K562 (cell line): ENCODE measurements around the gene PRCD. TPM values are rescaled to one million over a fixed set of nuclear protein-coding genes. Genes with fewer than 3 reads are reported as not detected.

Source experiments
- CEBPG ChIP-seq, 3 experiments: fragments of 200-800 bp in 1 of 3; sonication (Bioruptor generic) in 1 of 3; sonication (generic) in 1 of 3; formaldehyde crosslinking in 1 of 3; IDR thresholded peaks in 2 of 3; conservative IDR thresholded peaks in 1 of 3; 2 replicates each; pipeline versions ENCODE4 v1.6.1 to v1.8.0; 2016 to 2022; ENCODE audit warnings: missing compliant biosample characterization in 2 of 3, missing genetic modification characterization in 2 of 3, mild to moderate bottlenecking in 1 of 3, missing genetic modification reagents in 1 of 3
- CHAMP1 ChIP-seq: fragments of 450-650 bp; IDR thresholded peaks from 2 replicates; pipeline ENCODE4 v1.6.1; 2016; ENCODE audit warnings: mild to moderate bottlenecking
- CHD1 ChIP-seq: fragments of 200-600 bp; sonication (generic); IDR thresholded peaks from one replicate; pipeline ENCODE4 v1.6.1; 2012; ENCODE audit warnings: mild to moderate bottlenecking, moderate library complexity, low read length, inconsistent platforms
- E4F1 ChIP-seq: fragments of 250-450 bp; sonication (Bioruptor Pico); IDR thresholded peaks from 2 replicates; pipeline ENCODE4 v1.5.0; 2021; ENCODE audit warnings: mild to moderate bottlenecking, borderline replicate concordance
- EP400 ChIP-seq: fragments of 450-650 bp; IDR thresholded peaks from 2 replicates; pipeline ENCODE4 v1.6.1; 2017; ENCODE audit warnings: antibody characterized with exemption, mild to moderate bottlenecking, moderate library complexity
- HES1 ChIP-seq: fragments of 450-650 bp; IDR thresholded peaks from 2 replicates; pipeline ENCODE4 v1.6.1; 2016; ENCODE audit warnings: low read depth, mild to moderate bottlenecking, moderate library complexity
- KDM2B ChIP-seq: fragments of 250-450 bp; sonication (Bioruptor Pico); IDR thresholded peaks from 2 replicates; pipeline ENCODE4 v1.8.0; 2021; ENCODE audit warnings: mild to moderate bottlenecking, moderate library complexity
- MLX ChIP-seq, 2 experiments: fragments of 450-650 bp in 1 of 2; sonication (generic) in 1 of 2; formaldehyde crosslinking; conservative IDR thresholded peaks; 2 replicates each; pipeline versions ENCODE4 v1.4.0 to v1.8.1; 2020 to 2022; ENCODE audit warnings: mild to moderate bottlenecking in 1 of 2, missing genetic modification reagents in 1 of 2
- SIRT6 ChIP-seq: IDR thresholded peaks from one replicate; pipeline ENCODE4 v1.6.1; 2012; ENCODE audit warnings: low read depth, mild to moderate bottlenecking, control low read depth, inconsistent platforms, low read length, moderate library complexity
- SMARCA5 ChIP-seq: fragments of 450-650 bp; IDR thresholded peaks from 2 replicates; pipeline ENCODE4 v1.6.1; 2016
- SRF ChIP-seq, 2 experiments: fragments of 250-450, 450-650 bp in 1 of 2; sonication (Bioruptor Pico) in 1 of 2; sonication (generic) in 1 of 2; formaldehyde crosslinking; IDR thresholded peaks; 2 replicates each; pipeline versions ENCODE4 v1.5.0 to v1.5.1; 2020 to 2022; ENCODE audit warnings: mild to moderate bottlenecking in 1 of 2, missing genetic modification reagents in 1 of 2
- TBL1XR1 ChIP-seq, 2 experiments: IDR thresholded peaks; 2 replicates each; pipeline ENCODE4 v1.6.1; 2012; ENCODE audit warnings: improper control_type of control experiment in 2 of 2, low read length in 2 of 2, mild to moderate bottlenecking in 1 of 2
- TGIF2 ChIP-seq: sonication (generic); formaldehyde crosslinking; IDR thresholded peaks from 2 replicates; pipeline ENCODE4 v1.8.1; 2022; ENCODE audit warnings: mild to moderate bottlenecking, missing genetic modification reagents, moderate library complexity
- USF1 ChIP-seq: sonication (generic); formaldehyde crosslinking; IDR thresholded peaks from 2 replicates; pipeline ENCODE4 v1.9.0; 2022; ENCODE audit warnings: mild to moderate bottlenecking, missing genetic modification reagents
- ZKSCAN3 ChIP-seq: fragments of 250-450 bp; sonication (Bioruptor Pico); IDR thresholded peaks from 2 replicates; pipeline ENCODE4 v1.4.0; 2020
- ZNF444 ChIP-seq: fragments of 250-450 bp; sonication (Bioruptor Pico); IDR thresholded peaks from 2 replicates; pipeline ENCODE4 v1.4.0; 2020; ENCODE audit warnings: mild to moderate bottlenecking, moderate library complexity
- polyA plus RNA-seq, 8 experiments: library from polyadenylated mRNA; depleted of rRNA in 4 of 8; stranded (reverse) in 5 of 8; unstranded in 3 of 8; fragments of >200 nt; fragmentation: Nextera tagmentation in 2 of 8; fragmentation: Illumina TruSeq in 1 of 8; extraction: Ambion mirVana in 2 of 8; extraction: Trizol in 1 of 8; gene quantifications; 2 replicates each; pipeline versions ENCODE4 v1.2.1 to v1.2.3, GENCODE V29; 2011 to 2014; ENCODE audit warnings: inconsistent platforms in 1 of 8, missing spikeins in 1 of 8
- total RNA-seq, 7 experiments: library from RNA; depleted of rRNA in 6 of 7; stranded (reverse); fragments of >200 nt in 6 of 7; fragmentation: Illumina TruSeq in 2 of 7; extraction: Trizol in 2 of 7; gene quantifications; 2 replicates each; pipeline versions ENCODE4 v1.2.1 to v1.2.3, GENCODE V29; 2011 to 2021; ENCODE audit warnings: low replicate concordance in 1 of 7

The PRCD gene
- total and polyA plus RNA-seq, 9 of the 15 experiments (the other 6 are each of a cell fraction or from before 2014, with no cell fraction given) = 0.20 to 0.25 (median 0.21) TPM; not detected in 6

- TF ChIP-seq E4F1 (CRISPR knock-in tag) (no peak), EP400 (no peak), KDM2B (no peak), ZKSCAN3 (CRISPR knock-in tag) (no peak), SMARCA5 (no peak), SIRT6 (no peak), SRF (CRISPR knock-in tag; IDR thresholded peaks at IDR 0.05) (no peak), MLX (CRISPR knock-in tag; conservative IDR thresholded peaks at IDR 0.05) (no peak), CHD1 (peak; percentile 32), CEBPG (CRISPR knock-in tag; IDR thresholded peaks at IDR 0.05) (no peak), CEBPG (tag; conservative IDR thresholded peaks at IDR 0.05 in 1 of 2, IDR thresholded peaks at IDR 0.05 in 1 of 2) (0 out of 4 replicates have a peak, but pooled peaks of 1 of the 2 experiments have one; percentile 4), TBL1XR1 (IDR thresholded peaks at IDR 0.05; ENCODE audit: low read length in 2 of 2) (0 out of 4 replicates have a peak, but pooled peaks of 1 of the 2 experiments have one; percentile 16), ZNF444 (CRISPR knock-in tag) (no peak), CHAMP1 (no peak), HES1 (no peak), USF1 (no peak), TGIF2 (CRISPR knock-in tag) (no peak)
Measured at GRCh38 chr17:76560036-76560876, 20.4 kb downstream of the PRCD start (continued).
